ENCODE results near the gene BTK.

The BTK gene

GRCh38 chrX:101393530-101394305 lies 7.7 kb upstream of the BTK start:
- DNase-seq (ENCODE audit: low read depth in 2 of 2) = no peak

- DNase-seq (ENCODE audit: low read depth in 2 of 2) = no peak
These were observed 5.8 kb upstream of the BTK start for GRCh38 chrX:101391831-101392230.

- DNase-seq (ENCODE audit: low read depth in 2 of 2) = peak; percentile 76 to 80
These were observed 4.9 kb upstream of the BTK start, which contains the start of gene RPL36A for GRCh38 chrX:101390664-101391525. RPL36A (plus strand) TSS chrX:101391011; CDS start chrX:101391044, 33 bp downstream.

GRCh38 chrX:101388604-101389003 lies 2.6 kb upstream of the BTK start:
- DNase-seq (ENCODE audit: low read depth in 2 of 2) = no peak

GRCh38 chrX:101386542-101386885 lies 523 bp upstream of the BTK start:
- DNase-seq (ENCODE audit: low read depth in 2 of 2) = no peak

- DNase-seq (ENCODE audit: low read depth in 2 of 2) = no peak
These were observed 836 bp downstream of the BTK start for GRCh38 chrX:101385026-101385684.

GRCh38 chrX:101383679-101384205 lies 2.2 kb downstream of the BTK start:
- DNase-seq (ENCODE audit: low read depth in 2 of 2) = no peak

- DNase-seq (ENCODE audit: low read depth in 2 of 2) = no peak
These were observed 8.4 kb downstream of the BTK start for GRCh38 chrX:101377547-101377946.

- no peak for DNase-seq (ENCODE audit: low read depth in 2 of 2)
These were observed 15.0 kb downstream of the BTK start for GRCh38 chrX:101370888-101371504.

GRCh38 chrX:101369687-101370086 lies 16.3 kb downstream of the BTK start:
- no peak for DNase-seq (ENCODE audit: low read depth in 2 of 2)

GRCh38 chrX:101368800-101369199 lies 17.2 kb downstream of the BTK start:
- DNase-seq (ENCODE audit: low read depth in 2 of 2) = no peak

- no peak for DNase-seq (ENCODE audit: low read depth in 2 of 2)
These were observed 20.6 kb downstream of the BTK start for GRCh38 chrX:101365301-101365795.

GRCh38 chrX:101362757-101363156 lies 23.2 kb downstream of the BTK start:
- no peak for DNase-seq (ENCODE audit: low read depth in 2 of 2)

- DNase-seq (ENCODE audit: low read depth in 2 of 2) = no peak
These were observed 23.9 kb downstream of the BTK start for GRCh38 chrX:101362116-101362515.

GRCh38 chrX:101360390-101360789 lies 25.6 kb downstream of the BTK start:
- DNase-seq (ENCODE audit: low read depth in 2 of 2) = no peak

- no peak for DNase-seq (ENCODE audit: low read depth in 2 of 2)
These were observed 26.0 kb downstream of the BTK start for GRCh38 chrX:101359966-101360365.

GRCh38 chrX:101357166-101357795 lies 28.7 kb downstream of the BTK start:
- DNase-seq (ENCODE audit: low read depth in 2 of 2) = no peak

- no peak for DNase-seq (ENCODE audit: low read depth in 2 of 2)
These were observed 36.8 kb downstream of the BTK start for GRCh38 chrX:101349193-101349562.

GRCh38 chrX:101348452-101349192 lies 37.4 kb downstream of the BTK start, which contains the start of gene TIMM8A:
TIMM8A (minus strand) TSS chrX:101348742; CDS start chrX:101348664, 78 bp downstream.
- DNase-seq (ENCODE audit: low read depth in 2 of 2) = peak; percentile 61 to 70

GRCh38 chrX:101347859-101348451 lies 38.0 kb downstream of the BTK start:
- DNase-seq (ENCODE audit: low read depth in 2 of 2) = no peak
